Stimulated activated CD4-positive, alpha-beta T cell treated with anti-CD3 and anti-CD28 coated beads, Interleukin-12 subunit alpha, Interleukin-12 subunit beta, amount 100 ng/mL, for 48 hours (primary cell): ENCODE data around the gene CELA3B.
"Not testable (repeated sequence)": the region's sequence is repeated elsewhere in the genome, so short reads cannot be mapped to it uniquely, and the experiment has no call there.

ENCODE experiments used
- DNase-seq, 3 donors: peaks; one replicate each; pipeline ENCODE4 v3.0.0-alpha.2; 2020; ENCODE audit warnings: low read depth in 2 of 3, low spot score in 1 of 3

Gene CELA3B

DNA sequence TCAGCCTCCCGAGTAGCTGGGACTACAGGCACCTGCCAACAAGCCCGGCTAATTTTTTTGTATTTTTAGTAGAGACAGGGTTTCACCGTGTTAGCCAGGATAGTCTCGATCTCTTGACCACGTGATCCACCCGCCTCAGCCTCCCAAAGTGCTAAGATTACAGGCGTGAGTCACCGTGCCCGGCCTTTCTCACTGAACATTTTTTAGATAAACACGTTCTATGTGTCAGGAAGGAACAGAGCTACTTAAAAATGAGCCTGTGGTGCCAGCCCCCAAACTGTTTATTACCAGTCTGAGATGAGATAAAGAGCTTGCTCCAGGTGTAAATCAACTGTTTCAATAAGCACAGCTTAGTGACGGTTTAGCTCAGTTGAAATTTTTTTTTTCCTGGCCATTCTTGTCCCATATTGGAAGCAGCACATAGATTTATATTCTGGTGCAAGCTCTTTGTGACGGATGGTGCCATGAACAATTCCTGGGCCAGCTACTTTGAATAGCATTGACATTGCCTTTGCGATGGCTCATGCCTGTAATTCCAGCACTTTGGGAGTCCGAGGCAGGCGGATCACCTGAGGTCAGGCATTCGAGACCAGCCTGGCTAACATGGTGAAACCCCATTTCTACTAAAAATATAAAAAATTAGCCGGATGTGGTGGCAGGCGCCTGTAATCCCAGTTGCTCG, 33.7 kb upstream of the CELA3B start:
- DNase-seq = not testable (repeated sequence)

- no peak for DNase-seq
Observed at GRCh38 chr1:21944733-21945073, 32.1 kb upstream of the CELA3B start.

DNA sequence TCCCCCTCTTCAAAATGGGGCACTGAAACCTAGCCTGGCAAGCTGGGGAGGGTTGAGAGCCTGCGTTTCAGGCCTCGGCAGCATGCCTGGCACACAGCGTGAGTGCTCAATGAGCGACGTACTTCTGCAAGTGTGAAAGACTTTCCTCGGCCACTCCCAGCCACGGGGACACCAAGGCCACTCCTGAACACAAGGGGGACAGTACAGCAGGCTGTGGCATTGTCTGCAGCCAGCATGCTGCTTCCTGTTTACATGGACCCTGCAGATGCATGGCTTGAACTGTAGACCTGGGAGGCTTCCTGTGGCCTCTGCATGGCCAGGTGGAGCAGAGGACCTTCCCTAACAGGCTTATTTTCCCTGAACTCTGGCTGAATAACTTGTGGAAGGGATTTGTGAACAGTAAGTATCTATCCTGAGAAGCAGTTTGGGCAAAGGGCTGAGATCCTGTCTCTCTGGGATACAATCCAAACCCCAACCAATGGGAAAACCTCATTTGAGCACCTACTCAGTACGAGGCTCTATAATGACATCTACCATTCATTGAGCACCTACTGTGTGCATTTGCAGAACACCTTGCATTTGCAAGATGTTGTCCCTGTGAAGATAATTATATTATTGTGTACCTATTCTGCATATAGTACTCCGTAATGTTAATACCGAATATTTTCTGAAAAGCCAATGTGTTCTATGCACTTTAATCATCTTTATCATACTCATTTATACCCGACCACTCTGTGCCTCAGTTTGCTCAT, 29.8 kb upstream of the CELA3B start:
- DNase-seq = no peak

DNA sequence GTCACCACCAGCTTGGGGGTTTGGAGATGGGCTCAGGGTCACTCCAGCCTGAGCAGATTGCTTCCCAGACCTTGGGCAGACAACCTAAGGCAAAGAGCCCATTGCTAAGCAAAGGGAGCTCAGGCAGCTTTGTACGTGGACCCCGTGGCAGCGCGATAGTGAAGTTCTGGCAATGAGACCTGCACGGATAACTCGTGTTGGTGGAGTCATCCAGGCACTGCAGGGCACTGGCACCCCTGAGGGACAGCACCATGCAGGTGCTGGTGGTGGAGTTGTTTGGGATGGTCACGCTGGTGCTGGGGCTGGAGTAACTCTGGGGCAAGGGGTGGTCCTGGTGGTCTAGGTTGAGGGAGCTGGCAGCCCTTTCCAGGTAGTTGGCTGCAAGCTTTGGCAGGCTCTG, 26.1 kb upstream of the CELA3B start:
- no peak for DNase-seq

DNA sequence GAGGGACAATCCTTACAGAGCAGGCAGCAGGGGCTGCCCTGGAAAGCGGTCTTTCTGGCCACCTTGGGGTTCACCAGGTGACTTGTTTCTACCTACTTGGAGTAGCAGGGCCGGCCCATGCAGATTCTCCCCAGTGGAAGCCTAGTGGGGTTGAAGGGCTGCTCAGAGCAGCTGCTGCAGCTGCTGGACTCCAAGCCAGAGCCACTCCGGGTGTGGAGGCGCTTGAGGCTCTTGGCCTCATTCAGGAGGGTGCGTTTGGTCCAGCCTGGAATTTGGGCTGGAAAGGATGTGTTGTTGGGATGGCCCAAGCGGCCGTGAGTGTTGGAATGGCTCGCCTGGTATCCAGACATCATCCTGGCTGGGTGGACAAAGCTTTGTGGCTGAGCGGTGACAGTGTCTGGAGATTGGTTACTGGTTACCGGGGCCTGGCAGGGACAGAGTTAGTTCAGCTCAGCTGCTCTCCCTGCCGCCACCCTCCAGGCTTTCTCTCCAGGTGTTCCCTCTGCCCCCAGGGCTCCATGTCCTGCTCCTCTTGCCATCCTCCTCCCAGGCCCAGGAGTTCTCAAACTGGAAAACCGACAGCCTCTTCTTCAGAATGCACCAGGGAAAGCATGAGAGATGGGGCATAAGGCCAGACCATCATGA, 25.5 kb upstream of the CELA3B start:
- DNase-seq = no peak

- DNase-seq = no peak
Observed at GRCh38 chr1:21952786-21953520, 23.9 kb upstream of the CELA3B start.

DNA sequence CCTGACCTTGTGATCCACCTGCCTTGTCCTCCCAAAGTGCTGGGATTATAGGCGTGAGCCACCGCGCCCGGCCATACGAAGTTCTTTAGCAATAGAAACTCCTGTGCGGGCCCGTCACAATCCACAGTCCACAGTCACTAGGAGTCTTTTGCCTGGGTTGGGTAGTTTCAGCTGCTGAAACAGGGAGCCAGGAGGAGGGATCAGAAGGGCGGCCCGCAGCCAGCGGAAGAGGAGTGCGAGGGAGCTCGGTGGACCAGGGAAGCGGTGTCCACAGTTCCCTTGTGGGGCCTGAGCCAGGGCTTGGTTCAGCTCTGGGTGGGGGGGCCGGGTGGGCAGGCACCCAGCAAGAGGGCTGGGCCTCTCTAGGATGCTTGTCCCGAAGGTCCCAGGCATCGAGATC, 21.8 kb upstream of the CELA3B start:
- no peak for DNase-seq

- no peak for DNase-seq
Observed at GRCh38 chr1:21955501-21956281, 21.1 kb upstream of the CELA3B start.

- peak in 2 of 3 donors; percentile 14 to 19 for DNase-seq
Observed at GRCh38 chr1:21956720-21957552, 19.9 kb upstream of the CELA3B start.

DNA sequence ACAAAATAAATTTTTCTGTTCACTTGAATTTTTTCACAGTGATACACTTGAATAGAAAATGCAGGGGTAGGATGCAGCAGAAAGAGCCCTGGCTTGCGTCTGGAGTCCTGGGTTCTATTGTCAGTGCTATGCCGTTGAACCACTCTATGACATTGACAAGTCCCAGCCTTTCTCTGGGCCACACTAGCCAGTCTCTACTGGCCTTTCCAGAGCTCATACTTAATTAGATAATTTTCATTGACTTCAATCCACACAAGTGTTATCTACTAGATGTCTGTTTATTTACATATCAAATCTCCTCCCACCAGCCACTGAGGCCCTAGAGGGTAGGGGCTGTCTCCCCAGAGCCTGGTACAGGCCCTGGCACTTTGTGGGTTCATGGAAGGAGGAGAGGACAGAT, 15.5 kb upstream of the CELA3B start:
- DNase-seq = no peak

DNA sequence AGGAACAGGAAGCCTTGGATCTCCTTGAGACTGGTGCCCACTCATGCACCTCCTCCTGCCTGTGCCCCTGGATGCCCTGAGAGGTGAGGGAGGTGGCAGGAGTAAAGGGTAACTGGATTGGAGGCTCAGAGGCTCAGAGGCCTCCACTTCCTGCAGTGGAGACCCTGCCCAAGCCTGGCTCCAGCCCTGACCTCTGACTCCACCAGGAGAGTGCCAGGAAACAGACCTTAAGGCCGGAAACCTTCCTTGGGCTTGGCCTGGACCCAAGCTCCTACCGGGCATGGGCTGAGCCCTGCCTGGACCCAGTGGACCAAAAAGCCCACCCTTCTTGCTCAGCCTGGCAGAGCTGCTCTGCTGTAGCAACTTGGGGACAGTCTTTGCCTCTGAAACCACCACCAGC, 15.0 kb upstream of the CELA3B start:
- DNase-seq = no peak

DNA sequence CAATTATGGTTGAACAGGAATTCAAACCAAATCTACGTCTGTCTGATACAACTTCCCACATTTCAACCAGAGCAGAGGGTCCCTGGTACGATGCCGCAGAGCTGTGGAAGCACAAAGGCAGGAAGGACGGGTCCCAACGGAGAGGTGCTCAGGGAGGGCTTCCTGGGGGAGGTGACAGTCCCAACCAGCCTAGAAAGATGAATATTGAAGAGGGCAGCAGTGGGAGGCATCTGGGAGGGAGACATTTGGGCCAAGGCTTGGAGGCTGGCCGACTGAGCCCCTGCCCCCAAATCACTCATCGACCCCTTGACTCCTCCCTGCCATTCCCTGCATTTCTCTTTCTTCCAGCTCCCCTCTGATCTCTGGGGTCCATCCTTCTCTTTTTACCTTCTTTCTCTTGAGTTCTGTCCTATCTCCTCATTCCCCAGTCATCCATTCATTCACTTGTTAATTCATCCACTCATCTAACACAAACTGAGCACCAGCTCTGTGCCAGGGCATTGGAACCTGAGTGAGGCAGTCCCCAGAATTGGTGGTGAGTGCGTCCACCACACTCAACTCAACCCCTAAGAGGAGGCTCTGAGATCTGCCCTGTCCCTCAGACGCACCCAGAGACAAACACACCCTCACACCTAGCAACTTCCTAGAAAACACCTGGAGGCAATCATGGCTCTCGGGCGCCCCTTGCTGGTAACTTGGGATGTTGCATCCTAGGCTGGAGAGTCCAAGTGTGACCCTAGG, 13.2 kb upstream of the CELA3B start:
- DNase-seq = peak; percentile 68 to 91 (median 72)

- DNase-seq = no peak
Observed at GRCh38 chr1:21966247-21967000, 10.4 kb upstream of the CELA3B start.

GRCh38 chr1:21967216-21967615, 9.6 kb upstream of the CELA3B start:
- not testable (repeated sequence) for DNase-seq

GRCh38 chr1:21969066-21969465, 7.8 kb upstream of the CELA3B start:
- not testable (repeated sequence) for DNase-seq

DNA sequence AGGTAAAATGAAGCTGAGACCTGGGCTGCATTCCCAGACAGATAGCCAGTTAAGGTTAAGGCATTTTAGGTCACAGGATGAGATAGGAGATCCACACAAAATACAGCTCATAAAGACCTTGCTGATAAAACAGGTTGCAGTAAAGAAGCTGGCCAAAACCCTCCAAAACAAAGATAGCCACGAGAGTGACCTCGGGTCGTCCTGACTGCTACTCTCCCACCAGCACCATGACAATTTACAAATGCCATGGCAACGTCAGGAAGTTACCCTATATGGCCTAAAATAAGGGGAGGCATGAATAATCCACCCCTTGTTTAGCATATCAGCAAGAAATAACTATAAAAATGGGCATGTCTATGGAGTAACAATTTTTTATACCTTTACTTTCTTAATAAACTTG, 6.3 kb upstream of the CELA3B start:
- not testable (repeated sequence) for DNase-seq

GRCh38 chr1:21972973-21973441, 3.8 kb upstream of the CELA3B start:
- DNase-seq = not testable (repeated sequence)

GRCh38 chr1:21973948-21974347, 2.9 kb upstream of the CELA3B start:
- DNase-seq = not testable (repeated sequence)
